Measurements from ENCODE around the gene RGS3.
"Not testable (repeated sequence)": the region's sequence is repeated elsewhere in the genome, so short reads cannot be mapped to it uniquely, and the experiment has no call there.

Gene RGS3

GRCh38 chr9:113532809-113533190 is 69.3 kb downstream of the RGS3 start:
- DNase-seq, result no peak

GRCh38 chr9:113533335-113534225 is 70.1 kb downstream of the RGS3 start:
- no peak for DNase-seq

- DNase-seq, result no peak
These were observed 72.2 kb downstream of the RGS3 start for GRCh38 chr9:113535756-113536155.

GRCh38 chr9:113536166-113536482 is 72.6 kb downstream of the RGS3 start:
- no peak for DNase-seq

GRCh38 chr9:113536483-113537228 is 73.1 kb downstream of the RGS3 start:
- no peak for DNase-seq

GRCh38 chr9:113537229-113537810 is 73.8 kb downstream of the RGS3 start:
- no peak for DNase-seq

- no peak for DNase-seq
These were observed 74.6 kb downstream of the RGS3 start for GRCh38 chr9:113538131-113538530.

GRCh38 chr9:113538701-113539430 is 75.3 kb downstream of the RGS3 start:
- DNase-seq, result no peak

- no peak for DNase-seq
These were observed 76.9 kb downstream of the RGS3 start for GRCh38 chr9:113540466-113540865.

- DNase-seq, result peak in 1 of 2 experiments; percentile 57
These were observed 77.7 kb downstream of the RGS3 start for GRCh38 chr9:113541019-113541900.

GRCh38 chr9:113542006-113542405 is 78.5 kb downstream of the RGS3 start:
- no peak for DNase-seq

- no peak for DNase-seq
These were observed 79.2 kb downstream of the RGS3 start for GRCh38 chr9:113542741-113543140.

GRCh38 chr9:113543296-113543981 is 79.9 kb downstream of the RGS3 start:
- no peak for DNase-seq

- no peak for DNase-seq
These were observed 80.4 kb downstream of the RGS3 start for GRCh38 chr9:113543982-113544303.

GRCh38 chr9:113545068-113545467 is 81.5 kb downstream of the RGS3 start:
- DNase-seq, result no peak

GRCh38 chr9:113546566-113546965 is 83.0 kb downstream of the RGS3 start:
- no peak for DNase-seq

GRCh38 chr9:113547501-113547900 is 84.0 kb downstream of the RGS3 start:
- DNase-seq, result no peak

GRCh38 chr9:113548221-113549041 is 84.9 kb downstream of the RGS3 start:
- DNase-seq, result peak in 1 of 2 experiments; percentile 15

- not testable (repeated sequence) for DNase-seq
These were observed 86.4 kb downstream of the RGS3 start for GRCh38 chr9:113549892-113550291.

- DNase-seq, result no peak
These were observed 93.5 kb downstream of the RGS3 start for GRCh38 chr9:113556877-113557593.
